Measurements from ENCODE around the gene TRIM50.
"Not testable (repeated sequence)": the region's sequence is repeated elsewhere in the genome, so short reads cannot be mapped to it uniquely, and the experiment has no call there.

TRIM50 gene

DNA sequence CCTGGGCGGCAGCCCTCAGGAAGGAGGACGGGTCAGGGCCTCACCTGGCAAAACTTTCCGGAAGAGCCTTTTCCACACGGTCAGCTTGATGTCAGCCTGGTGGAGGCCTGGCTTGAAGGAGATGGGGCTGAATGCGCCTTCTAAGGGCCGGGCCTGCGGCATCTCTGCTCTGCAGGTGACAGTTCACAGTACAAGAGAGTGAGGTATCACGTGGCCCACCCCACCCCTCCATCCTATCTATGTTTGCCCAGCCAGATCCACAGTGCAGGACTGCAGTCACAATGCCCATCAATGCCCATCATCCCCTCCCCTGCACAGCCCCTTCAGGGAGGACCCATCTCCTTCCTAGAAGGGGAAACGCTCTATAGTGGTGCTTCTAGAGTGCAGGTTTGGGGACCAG is 11.4 kb downstream of the TRIM50 start:
- Histone ChIP-seq H3K4me1 (no peaks in the 10 kb centered on the region), H3K36me3 (replicated peaks) (no peaks in the 10 kb centered on the region), H3K27me3 (ENCODE audit: low read depth) (no peaks in the 10 kb centered on the region), H3K4me3 (no peak overlapping the region), H3K9me3 (no peaks in the 10 kb centered on the region)
- DNase-seq (ENCODE audit: low spot score in 2 of 2): no peak
- in situ Hi-C loops (cut with MboI; ENCODE audit: low sequenced_read_pairs): no loop called here

DNA sequence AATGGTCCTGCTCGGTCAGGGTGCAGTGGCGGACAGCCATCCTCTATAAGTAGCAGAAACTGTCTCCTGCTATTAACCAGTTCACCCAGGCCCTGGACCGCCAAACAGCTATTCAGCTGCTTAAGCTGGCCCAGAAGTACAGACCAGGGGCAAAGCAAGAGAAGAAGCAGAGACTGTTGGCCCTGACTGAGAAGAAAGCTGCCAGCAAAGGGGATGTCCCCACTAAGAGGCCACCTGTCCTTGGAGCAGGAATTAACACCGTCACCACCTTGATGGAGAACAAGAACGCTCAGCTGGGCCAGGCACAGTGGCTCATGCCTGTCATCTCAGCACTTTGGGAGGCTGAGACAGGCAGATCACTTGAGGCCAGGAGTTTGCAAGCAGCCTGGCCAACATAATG is 13.6 kb downstream of the TRIM50 start:
- Histone ChIP-seq H3K4me3 (no peak overlapping the region), H3K4me1 (no peaks in the 10 kb centered on the region), H3K9me3 (no peaks in the 10 kb centered on the region), H3K36me3 (replicated peaks) (no peaks in the 10 kb centered on the region), H3K27me3 (ENCODE audit: low read depth) (no peaks in the 10 kb centered on the region)
- in situ Hi-C loops (cut with MboI; ENCODE audit: low sequenced_read_pairs): no loop called here
- no peak for DNase-seq (ENCODE audit: low spot score in 2 of 2)

DNA sequence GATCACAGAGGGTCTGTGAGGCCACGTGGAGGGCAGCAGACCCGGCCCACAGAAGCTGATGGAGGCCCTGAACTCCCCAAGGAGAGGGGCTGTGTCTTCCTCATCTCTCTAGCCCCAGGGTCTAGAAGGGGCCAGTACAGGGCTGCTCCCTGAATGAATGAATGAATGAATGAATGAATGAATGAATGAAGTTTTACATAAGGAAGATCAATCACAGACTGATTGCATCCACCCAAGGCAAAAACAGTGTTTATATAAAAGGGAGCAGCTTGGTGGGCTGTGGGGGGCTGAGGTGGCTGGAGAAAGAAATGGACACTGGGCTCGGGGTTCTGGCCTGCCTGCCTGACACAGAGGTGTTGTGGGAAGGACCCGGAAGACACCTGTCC is 14.4 kb downstream of the TRIM50 start:
- Histone ChIP-seq H3K9me3 (no peaks in the 10 kb centered on the region), H3K27me3 (ENCODE audit: low read depth) (no peaks in the 10 kb centered on the region), H3K36me3 (replicated peaks) (no peaks in the 10 kb centered on the region), H3K4me3 (no peak overlapping the region), H3K4me1 (no peaks in the 10 kb centered on the region; the same call in 1 of the 2 replicates)
- in situ Hi-C loops (cut with MboI; ENCODE audit: low sequenced_read_pairs): no loop called here
- DNase-seq (ENCODE audit: low spot score in 2 of 2): no peak

DNA sequence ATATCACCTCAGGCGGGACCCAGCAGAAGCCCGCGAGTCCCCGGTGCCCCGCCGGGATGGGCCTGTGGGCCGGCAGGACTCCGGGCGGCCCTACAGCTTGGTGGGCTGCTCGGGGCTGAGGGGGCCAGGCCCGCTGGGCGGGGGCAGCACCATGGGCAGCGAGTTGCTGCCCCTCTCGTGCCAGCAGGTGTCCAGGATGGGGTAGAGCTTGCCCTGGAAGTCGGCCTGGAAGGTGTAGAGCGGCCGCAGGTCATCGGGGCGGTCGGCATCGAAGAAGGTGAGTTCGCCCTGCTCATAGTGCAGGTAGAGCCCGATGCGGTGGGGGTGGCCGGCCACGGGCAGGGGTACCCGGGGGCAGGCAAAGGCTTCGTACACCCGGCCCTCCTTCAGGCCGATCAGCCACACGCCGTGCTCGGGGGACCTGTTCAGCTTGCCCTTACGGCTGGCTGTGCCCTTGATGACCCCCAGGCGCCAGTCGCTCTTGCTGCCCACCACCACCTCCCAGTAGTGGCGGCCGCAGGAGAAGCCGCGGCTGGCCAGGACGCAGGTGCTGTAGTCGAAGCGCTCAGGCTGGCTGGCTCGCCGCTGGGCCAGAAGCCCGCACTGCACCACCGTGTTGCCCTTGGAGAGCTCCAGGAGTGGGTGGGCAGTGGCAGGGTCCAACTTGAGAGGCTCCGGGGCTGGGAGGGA is 14.9 kb downstream of the TRIM50 start:
- no peaks in the 10 kb centered on the region for H3K36me3 ChIP-seq (replicated peaks)
- H3K9me3 ChIP-seq: no peaks in the 10 kb centered on the region
- no peak overlapping the region for H3K4me3 ChIP-seq
- H3K4me1 ChIP-seq: no peaks in the 10 kb centered on the region; the same call in none of the 2 replicates
- in situ Hi-C loops (cut with MboI; ENCODE audit: low sequenced_read_pairs): no loop called here
- no peaks in the 10 kb centered on the region for H3K27me3 ChIP-seq (ENCODE audit: low read depth)
- DNase-seq (ENCODE audit: low spot score in 2 of 2): no peak

DNA sequence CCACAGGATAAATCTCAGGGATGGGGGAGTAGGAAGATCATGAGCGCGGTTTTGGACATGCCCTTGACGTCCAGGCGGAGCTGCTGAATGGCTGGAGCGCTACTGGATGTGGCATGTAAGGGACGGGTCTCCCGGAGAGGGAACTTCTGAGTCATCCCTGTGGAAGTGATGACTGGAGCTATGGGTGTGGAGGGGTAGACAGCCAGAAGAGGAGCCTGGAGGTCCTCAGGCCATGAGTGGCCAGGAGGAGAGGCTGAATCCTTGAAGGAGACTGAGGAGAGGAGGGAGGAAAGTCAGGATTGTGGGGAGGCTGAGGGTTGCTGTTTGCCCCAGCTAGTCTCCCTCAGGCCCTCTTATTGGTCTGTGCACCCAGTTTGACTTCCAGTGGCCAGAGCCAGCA is 16.5 kb downstream of the TRIM50 start:
- DNase-seq (ENCODE audit: low spot score in 2 of 2); in situ Hi-C loops (cut with MboI; ENCODE audit: low sequenced_read_pairs); H3K36me3 ChIP-seq (replicated peaks); H3K27me3 ChIP-seq (ENCODE audit: low read depth); H3K9me3 ChIP-seq; H3K4me1 ChIP-seq; H3K4me3 ChIP-seq: not testable (repeated sequence)

- peak; percentile 63 to 91 for DNase-seq (ENCODE audit: low spot score in 2 of 2)
- in situ Hi-C loops (cut with MboI; ENCODE audit: low sequenced_read_pairs): no loop called here
- Histone ChIP-seq H3K27me3 (ENCODE audit: low read depth) (no peaks in the 10 kb centered on the region), H3K4me1 (peaks cover 3% of the 10 kb centered on the region), H3K9me3 (no peaks in the 10 kb centered on the region), H3K4me3 (peak within 1 kb of the TSS; percentile 66), H3K36me3 (replicated peaks) (peaks cover 21% of the 10 kb centered on the region)
Measured at GRCh38 chr7:73308665-73309214, 19.1 kb downstream of the TRIM50 start, which contains the start of gene NSUN5. TSS of gene NSUN5 (minus strand) at chr7:73308826. CDS start at chr7:73308790, 36 bp downstream.

DNA sequence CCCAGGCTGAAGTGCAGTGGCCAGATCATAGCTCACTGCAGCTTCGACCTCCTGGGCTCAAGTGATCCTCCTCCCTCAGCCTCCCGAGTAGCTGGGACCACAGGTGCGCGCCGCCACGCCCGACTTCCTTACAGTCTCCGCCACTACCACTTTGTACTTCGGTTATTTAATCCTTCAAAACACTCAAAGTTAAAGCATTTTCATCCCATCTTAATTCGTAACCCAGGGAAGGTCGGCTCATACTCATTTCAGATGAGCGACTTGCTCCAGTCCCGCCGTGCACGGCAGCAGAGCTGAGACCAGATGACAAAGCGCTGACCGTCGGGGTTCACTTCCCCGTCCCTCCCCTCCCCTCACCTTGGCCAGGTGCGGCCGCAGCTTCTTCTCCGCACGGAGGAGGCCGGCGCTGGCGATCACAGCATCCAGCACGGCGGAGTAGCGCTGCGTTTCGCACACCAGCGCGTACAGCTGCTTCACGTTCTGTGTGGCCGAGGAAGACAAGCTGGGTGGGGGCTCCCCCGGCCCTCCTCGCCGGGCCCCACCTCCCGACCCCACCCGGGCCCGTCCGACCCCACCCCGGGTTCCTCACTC is 19.7 kb downstream of the TRIM50 start:
- no peak for DNase-seq (ENCODE audit: low spot score in 2 of 2)
- in situ Hi-C loops (cut with MboI; ENCODE audit: low sequenced_read_pairs): no loop called here
- Histone ChIP-seq H3K36me3 (replicated peaks) (peaks cover 21% of the 10 kb centered on the region), H3K27me3 (ENCODE audit: low read depth) (no peaks in the 10 kb centered on the region), H3K4me3 (peak overlapping the region; percentile 66), H3K4me1 (peaks cover 3% of the 10 kb centered on the region), H3K9me3 (no peaks in the 10 kb centered on the region)

GRCh38 chr7:73307436-73307835 is 20.4 kb downstream of the TRIM50 start:
- H3K36me3 ChIP-seq (replicated peaks): peaks cover 21% of the 10 kb centered on the region
- no peak for DNase-seq (ENCODE audit: low spot score in 2 of 2)
- H3K4me3 ChIP-seq: peak overlapping the region; percentile 66
- in situ Hi-C loops (cut with MboI; ENCODE audit: low sequenced_read_pairs): no loop called here
- no peaks in the 10 kb centered on the region for H3K9me3 ChIP-seq
- H3K4me1 ChIP-seq: peaks cover 3% of the 10 kb centered on the region
- no peaks in the 10 kb centered on the region for H3K27me3 ChIP-seq (ENCODE audit: low read depth)

- H3K36me3 ChIP-seq (replicated peaks): peaks cover 21% of the 10 kb centered on the region
- H3K9me3 ChIP-seq; H3K27me3 ChIP-seq (ENCODE audit: low read depth); DNase-seq (ENCODE audit: low spot score in 2 of 2); in situ Hi-C loops (cut with MboI; ENCODE audit: low sequenced_read_pairs); H3K4me1 ChIP-seq; H3K4me3 ChIP-seq: not testable (repeated sequence)
Measured at GRCh38 chr7:73304612-73305387, 23.1 kb downstream of the TRIM50 start.

- no peaks in the 10 kb centered on the region for H3K27me3 ChIP-seq (ENCODE audit: low read depth)
- H3K4me3 ChIP-seq: no peak overlapping the region
- DNase-seq (ENCODE audit: low spot score in 2 of 2): no peak
- H3K9me3 ChIP-seq: no peaks in the 10 kb centered on the region
- peaks cover 21% of the 10 kb centered on the region for H3K36me3 ChIP-seq (replicated peaks)
- peaks cover 3% of the 10 kb centered on the region for H3K4me1 ChIP-seq
- in situ Hi-C loops (cut with MboI; ENCODE audit: low sequenced_read_pairs): no loop called here
Measured at GRCh38 chr7:73304071-73304470, 23.8 kb downstream of the TRIM50 start.

- no peaks in the 10 kb centered on the region for H3K9me3 ChIP-seq
- no peaks in the 10 kb centered on the region for H3K27me3 ChIP-seq (ENCODE audit: low read depth)
- in situ Hi-C loops (cut with MboI; ENCODE audit: low sequenced_read_pairs): no loop called here
- DNase-seq (ENCODE audit: low spot score in 2 of 2): no peak
- peaks cover 3% of the 10 kb centered on the region; the same call in 1 of the 2 replicates for H3K4me1 ChIP-seq
- H3K36me3 ChIP-seq (replicated peaks): peaks cover 21% of the 10 kb centered on the region
- H3K4me3 ChIP-seq: no peak overlapping the region
Measured at GRCh38 chr7:73303546-73303945, 24.3 kb downstream of the TRIM50 start.

DNA sequence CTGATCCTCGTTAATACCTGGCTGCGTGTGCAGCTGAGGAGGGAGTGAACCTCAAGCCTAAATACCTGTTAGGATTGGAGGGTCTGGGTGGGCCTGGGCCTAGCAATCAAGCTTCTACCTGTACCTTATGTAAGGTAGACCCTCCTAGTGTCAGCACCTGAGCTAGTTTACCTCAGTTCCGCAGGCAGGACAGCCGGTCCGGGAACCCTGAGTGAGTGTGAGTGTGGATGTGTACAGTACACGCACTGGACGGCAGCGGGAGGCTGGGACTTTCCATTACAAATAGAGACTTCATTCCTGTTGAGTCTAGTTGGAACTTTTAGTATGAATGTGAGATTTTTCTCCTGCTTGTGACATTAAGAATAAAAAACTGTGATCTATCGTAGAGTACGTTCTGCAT is 25.0 kb downstream of the TRIM50 start:
- H3K27me3 ChIP-seq (ENCODE audit: low read depth); in situ Hi-C loops (cut with MboI; ENCODE audit: low sequenced_read_pairs); H3K9me3 ChIP-seq; H3K4me3 ChIP-seq; H3K4me1 ChIP-seq; DNase-seq (ENCODE audit: low spot score in 2 of 2): not testable (repeated sequence)
- H3K36me3 ChIP-seq (replicated peaks): peaks cover 21% of the 10 kb centered on the region

GRCh38 chr7:73301108-73301507 is 26.8 kb downstream of the TRIM50 start:
- in situ Hi-C loops (cut with MboI; ENCODE audit: low sequenced_read_pairs): not testable (repeated sequence)

DNA sequence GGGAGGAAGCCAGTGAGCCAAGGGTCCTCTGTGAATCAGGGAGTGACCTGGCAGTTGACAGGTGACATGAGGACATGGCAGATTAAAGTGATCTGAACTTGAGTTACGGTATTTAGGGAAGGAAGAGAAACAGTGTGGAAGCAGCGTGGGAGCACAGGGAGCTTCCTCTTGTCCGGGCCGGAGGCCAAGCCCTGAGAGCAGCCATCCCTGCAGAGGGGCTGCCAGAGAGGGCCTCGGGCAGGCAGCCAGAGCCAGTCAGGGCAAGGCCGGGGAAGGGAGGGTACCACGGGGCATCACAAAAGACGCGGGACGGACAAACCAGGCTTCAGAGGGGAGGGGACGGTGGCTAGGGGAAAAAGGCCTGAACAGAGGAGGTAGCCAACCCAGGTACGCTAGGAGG is 28.1 kb downstream of the TRIM50 start:
- H3K9me3 ChIP-seq; H3K4me3 ChIP-seq; H3K36me3 ChIP-seq (replicated peaks); H3K27me3 ChIP-seq (ENCODE audit: low read depth); H3K4me1 ChIP-seq; DNase-seq (ENCODE audit: low spot score in 2 of 2); in situ Hi-C loops (cut with MboI; ENCODE audit: low sequenced_read_pairs): not testable (repeated sequence)

More at GRCh38 chr7:73301108-73301507, 26.8 kb downstream of the TRIM50 start:
- not testable (repeated sequence) for DNase-seq (ENCODE audit: low spot score in 2 of 2); H3K4me1 ChIP-seq; H3K4me3 ChIP-seq; H3K27me3 ChIP-seq (ENCODE audit: low read depth); H3K9me3 ChIP-seq
- peaks cover 12% of the 10 kb centered on the region for H3K36me3 ChIP-seq (replicated peaks)
